IPS-15b (cell line): ENCODE measurements around the gene APBA1.

Experiments used
- H3K27me3 ChIP-seq: one replicate; pipeline ENCODE4 v1.6.1; 2013; ENCODE audit warnings: low read length; ENCODE audit not compliant: control insufficient read depth, insufficient read depth
- H3K36me3 ChIP-seq: one replicate; pipeline ENCODE4 v1.6.1; 2013; ENCODE audit warnings: low read length; ENCODE audit not compliant: control insufficient read depth, insufficient read depth
- H3K4me1 ChIP-seq: one replicate; pipeline ENCODE4 v1.6.1; 2013; ENCODE audit warnings: mild to moderate bottlenecking, low read length; ENCODE audit not compliant: control insufficient read depth, insufficient read depth
- H3K4me3 ChIP-seq: one replicate; pipeline ENCODE4 v1.5.1; 2013; ENCODE audit warnings: low read depth, low read length
- H3K9ac ChIP-seq: one replicate; pipeline ENCODE4 v1.6.1; 2013; ENCODE audit warnings: low read depth, mild to moderate bottlenecking, low read length
- H3K9me3 ChIP-seq: one replicate; pipeline ENCODE4 v1.6.1; 2013; ENCODE audit warnings: mild to moderate bottlenecking, low read length; ENCODE audit not compliant: control insufficient read depth, insufficient read depth

APBA1 gene

DNA sequence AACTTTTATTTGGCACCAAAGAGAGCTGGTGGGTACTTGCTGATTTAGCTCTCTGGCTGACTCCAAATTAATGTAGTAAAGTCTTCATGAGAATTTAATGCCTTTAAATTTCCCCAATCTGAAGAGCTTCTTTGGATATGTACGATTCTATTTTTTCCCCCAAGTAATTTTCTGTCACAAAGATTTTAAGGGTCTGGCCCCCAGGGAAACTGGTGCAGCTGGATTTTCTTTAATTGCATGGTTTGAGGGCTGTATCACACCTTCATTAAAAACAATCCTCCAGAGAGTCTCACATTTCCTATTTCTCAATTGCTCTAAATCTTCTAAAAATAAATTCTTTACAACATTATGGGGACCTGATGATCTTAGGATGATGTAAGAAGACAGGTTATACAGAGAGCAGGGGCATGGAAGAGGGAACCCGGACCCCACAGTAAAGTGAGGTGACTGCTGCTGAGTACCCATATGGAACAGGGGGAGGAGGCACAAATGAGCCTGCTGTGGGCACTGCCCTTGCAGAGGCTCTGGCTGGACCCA lies 188.2 kb downstream of the APBA1 start:
- Histone ChIP-seq H3K9ac (no peak overlapping the region), H3K27me3 (no peaks in the 10 kb centered on the region), H3K4me3 (no peak overlapping the region), H3K4me1 (no peaks in the 10 kb centered on the region), H3K9me3 (no peaks in the 10 kb centered on the region), H3K36me3 (no peaks in the 10 kb centered on the region)

DNA sequence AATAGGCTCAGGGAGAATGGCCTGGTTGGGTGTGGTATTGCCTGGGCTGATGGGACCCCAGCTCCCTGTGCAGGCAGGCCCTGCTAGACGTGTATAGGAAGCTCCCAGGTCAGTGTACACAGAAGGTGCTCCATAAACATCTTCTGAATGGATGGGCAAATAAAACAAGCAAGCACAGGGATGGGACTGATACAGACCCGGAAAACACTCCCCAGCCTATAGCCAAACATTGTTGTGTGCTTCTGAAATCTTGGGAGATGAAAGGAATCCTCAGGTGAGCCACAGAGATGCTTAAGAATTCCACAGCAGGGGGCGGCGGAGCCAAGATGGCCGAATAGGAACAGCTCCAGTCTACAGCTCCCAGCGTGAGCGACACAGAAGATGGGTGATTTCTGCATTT lies 195.4 kb downstream of the APBA1 start:
- H3K36me3 ChIP-seq: no peaks in the 10 kb centered on the region
- no peaks in the 10 kb centered on the region for H3K27me3 ChIP-seq
- no peaks in the 10 kb centered on the region for H3K9me3 ChIP-seq
- no peak overlapping the region for H3K4me3 ChIP-seq
- peaks cover 5% of the 10 kb centered on the region for H3K4me1 ChIP-seq
- H3K9ac ChIP-seq: no peak overlapping the region

GRCh38 chr9:69476016-69476415 lies 196.2 kb downstream of the APBA1 start:
- Histone ChIP-seq H3K9me3 (no peaks in the 10 kb centered on the region), H3K4me1 (peaks cover 5% of the 10 kb centered on the region), H3K4me3 (no peak overlapping the region), H3K9ac (no peak overlapping the region), H3K27me3 (no peaks in the 10 kb centered on the region), H3K36me3 (no peaks in the 10 kb centered on the region)

GRCh38 chr9:69474821-69475220 lies 197.3 kb downstream of the APBA1 start:
- Histone ChIP-seq H3K9me3 (no peaks in the 10 kb centered on the region), H3K4me3 (no peak overlapping the region), H3K4me1 (peaks cover 5% of the 10 kb centered on the region), H3K36me3 (no peaks in the 10 kb centered on the region), H3K27me3 (no peaks in the 10 kb centered on the region), H3K9ac (no peak overlapping the region)

DNA sequence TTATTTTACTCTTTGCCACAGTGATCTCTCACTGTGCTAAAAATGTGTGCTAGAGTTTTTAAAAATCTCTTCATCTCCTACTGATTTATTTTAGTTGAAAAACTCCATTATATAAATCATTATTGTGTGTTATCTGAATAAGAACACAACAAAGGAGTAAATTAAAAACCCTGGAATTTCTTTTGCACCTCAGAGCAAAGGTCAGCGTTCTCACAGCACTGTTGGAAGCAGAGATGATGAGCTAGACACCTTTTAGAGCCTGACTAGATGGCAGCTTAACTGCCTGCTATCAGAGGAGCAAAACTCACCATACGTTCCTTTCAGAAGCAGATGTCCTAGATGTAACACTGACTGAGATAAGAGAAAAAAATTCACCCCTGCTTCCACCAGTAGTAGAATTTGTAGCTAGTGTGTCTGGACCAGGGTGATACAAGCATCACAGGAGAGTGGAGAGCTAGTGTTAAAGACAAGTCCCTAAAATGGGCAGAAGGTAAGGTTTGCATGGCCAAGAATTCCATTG lies 200.0 kb downstream of the APBA1 start:
- Histone ChIP-seq H3K36me3 (no peaks in the 10 kb centered on the region), H3K9me3 (no peaks in the 10 kb centered on the region), H3K4me3 (no peak overlapping the region), H3K9ac (no peak overlapping the region), H3K27me3 (no peaks in the 10 kb centered on the region), H3K4me1 (peaks cover 5% of the 10 kb centered on the region)

DNA sequence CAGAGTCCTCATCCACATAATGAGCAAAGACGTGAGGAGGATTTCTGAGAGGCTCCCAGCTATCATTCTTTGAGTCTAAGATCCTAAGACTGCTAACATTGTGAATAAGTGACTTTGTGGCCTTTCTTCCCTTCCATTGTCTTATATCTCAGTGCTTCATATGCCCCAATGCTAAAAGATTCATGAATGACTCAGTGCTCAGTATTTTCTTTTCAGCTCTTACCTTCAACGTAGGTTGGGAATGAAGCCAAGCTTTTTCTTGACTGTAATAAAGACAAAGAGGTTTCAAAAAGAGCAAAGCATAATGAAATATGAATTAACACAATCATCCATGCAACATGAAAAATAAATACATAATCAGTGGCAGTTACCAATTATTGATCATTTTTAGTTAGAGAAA lies 200.7 kb downstream of the APBA1 start:
- Histone ChIP-seq H3K36me3 (no peaks in the 10 kb centered on the region), H3K4me1 (peaks cover under 1% of the 10 kb centered on the region), H3K9me3 (no peaks in the 10 kb centered on the region), H3K4me3 (no peak overlapping the region), H3K27me3 (no peaks in the 10 kb centered on the region), H3K9ac (no peak overlapping the region)

GRCh38 chr9:69470186-69470977 lies 201.8 kb downstream of the APBA1 start:
- Histone ChIP-seq H3K27me3 (no peaks in the 10 kb centered on the region), H3K9me3 (no peaks in the 10 kb centered on the region), H3K36me3 (no peaks in the 10 kb centered on the region), H3K4me3 (no peak overlapping the region), H3K9ac (no peak overlapping the region), H3K4me1 (no peaks in the 10 kb centered on the region)

- Histone ChIP-seq H3K36me3 (no peaks in the 10 kb centered on the region), H3K4me1 (no peaks in the 10 kb centered on the region), H3K9ac (no peak overlapping the region), H3K4me3 (no peak overlapping the region), H3K27me3 (no peaks in the 10 kb centered on the region), H3K9me3 (no peaks in the 10 kb centered on the region)
Measured at GRCh38 chr9:69469136-69469535, 203.0 kb downstream of the APBA1 start.

DNA sequence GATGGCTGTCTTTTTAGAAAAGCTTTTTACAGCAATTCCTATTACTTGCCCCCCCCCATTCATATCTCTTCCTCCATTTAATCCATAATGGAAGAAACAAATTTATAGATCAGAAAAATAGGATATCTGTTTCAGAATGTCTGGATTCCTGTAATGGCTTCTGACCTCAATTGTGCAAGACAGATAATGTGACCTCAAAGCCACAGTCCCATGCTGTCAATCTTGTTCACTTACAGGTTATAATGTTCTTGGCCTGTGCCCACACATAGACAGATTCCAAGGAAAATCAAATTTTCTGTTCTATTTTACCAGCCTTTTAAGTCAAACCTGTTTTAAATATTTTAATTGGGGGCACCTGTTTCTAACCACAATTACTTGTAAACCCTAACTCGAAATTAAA lies 203.8 kb downstream of the APBA1 start:
- Histone ChIP-seq H3K9ac (no peak overlapping the region), H3K36me3 (no peaks in the 10 kb centered on the region), H3K9me3 (no peaks in the 10 kb centered on the region), H3K4me1 (peaks cover 7% of the 10 kb centered on the region), H3K4me3 (no peak overlapping the region), H3K27me3 (no peaks in the 10 kb centered on the region)

DNA sequence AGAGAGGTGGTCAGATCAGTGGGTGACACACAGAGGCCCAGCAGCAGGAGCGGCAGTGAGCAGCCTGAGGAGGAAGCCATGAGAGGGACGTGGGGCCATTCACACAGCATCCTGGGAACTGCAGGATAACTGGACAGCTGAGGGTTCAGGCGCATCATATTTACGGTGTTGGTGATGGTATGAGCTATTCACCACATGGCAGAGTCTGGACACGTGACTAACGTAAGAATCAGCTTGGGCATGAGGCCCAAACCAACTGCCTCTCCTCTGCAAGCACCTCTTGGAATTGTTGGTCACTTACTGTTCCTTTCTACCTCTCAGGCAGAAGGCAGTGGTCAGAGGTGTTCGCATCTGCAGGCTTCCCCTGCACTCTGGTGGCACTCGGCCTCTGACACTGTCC lies 206.0 kb downstream of the APBA1 start:
- Histone ChIP-seq H3K4me3 (no peak overlapping the region), H3K4me1 (peaks cover 7% of the 10 kb centered on the region), H3K9ac (no peak overlapping the region), H3K9me3 (no peaks in the 10 kb centered on the region), H3K27me3 (no peaks in the 10 kb centered on the region), H3K36me3 (no peaks in the 10 kb centered on the region)

GRCh38 chr9:69465473-69465872 lies 206.7 kb downstream of the APBA1 start:
- no peak overlapping the region for H3K9ac ChIP-seq
- H3K9me3 ChIP-seq: no peaks in the 10 kb centered on the region
- H3K4me3 ChIP-seq: no peak overlapping the region
- H3K27me3 ChIP-seq: no peaks in the 10 kb centered on the region
- peaks cover 7% of the 10 kb centered on the region for H3K4me1 ChIP-seq
- no peaks in the 10 kb centered on the region for H3K36me3 ChIP-seq

DNA sequence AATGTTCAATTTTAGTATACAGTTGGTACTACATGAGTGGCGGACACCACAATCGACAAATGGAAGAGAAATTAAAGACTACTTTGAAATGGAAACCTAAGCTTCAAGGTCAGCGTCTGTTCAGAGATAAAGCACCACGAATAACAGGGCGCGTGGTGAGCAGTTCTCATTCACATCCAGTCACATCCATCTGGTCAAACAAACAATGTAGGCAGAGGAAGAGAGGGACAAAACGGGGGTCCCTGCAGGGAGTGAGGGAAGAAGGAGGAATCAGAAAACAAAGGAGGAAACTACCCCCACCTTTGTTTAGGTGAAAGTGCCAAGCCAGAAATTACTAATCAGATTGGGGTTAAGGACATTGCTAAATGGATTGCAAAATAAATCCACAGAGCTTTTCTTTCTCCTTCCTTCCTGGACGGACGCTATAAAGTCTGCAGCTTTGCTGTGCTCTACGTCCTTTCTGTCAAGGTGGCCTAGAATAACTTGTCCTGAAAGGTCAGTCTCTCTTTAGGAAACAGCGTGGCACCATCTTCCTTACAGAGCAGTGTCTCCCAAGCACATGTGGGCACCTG lies 208.6 kb downstream of the APBA1 start:
- Histone ChIP-seq H3K9ac (no peak overlapping the region), H3K4me3 (no peak overlapping the region), H3K36me3 (no peaks in the 10 kb centered on the region), H3K9me3 (no peaks in the 10 kb centered on the region), H3K27me3 (no peaks in the 10 kb centered on the region), H3K4me1 (peaks cover 7% of the 10 kb centered on the region)
